ENCODE results near the gene TLCD1. TPM values are rescaled to one million over a fixed set of nuclear protein-coding genes. Genes with fewer than 3 reads are reported as not detected.

TLCD1 gene
- polyA plus RNA-seq, 6 donors from 2014 or later, result 0.93 to 1.2 TPM; not detected in 4

GRCh38 chr17:28707339-28707720, 18.7 kb downstream of the TLCD1 start:
- ATAC-seq (ENCODE audit: low read depth in 2 of 2) (no peak), DNase-seq (no peak)
- H3K36me3 Mint-ChIP-seq, result peaks cover 0 to 15% of the 10 kb centered on the region in 2 donors
- peaks cover 13 to 23% (median 17%) of the 10 kb centered on the region in 3 donors for H3K4me1 Mint-ChIP-seq
- no peaks in the 10 kb centered on the region for H3K27me3 Mint-ChIP-seq
- H3K4me3 Mint-ChIP-seq, result peak overlapping the region in 1 of 8 donors; percentile 1
- no peaks in the 10 kb centered on the region for H3K9me3 Mint-ChIP-seq
- H3K27ac Mint-ChIP-seq, result peak overlapping the region in 2 of 6 donors; percentile 66 to 88

- Mint-ChIP-seq H3K27me3 (no peaks in the 10 kb centered on the region), H3K9me3 (no peaks in the 10 kb centered on the region), H3K4me1 (peaks cover 9 to 17% (median 10%) of the 10 kb centered on the region in 3 donors), H3K4me3 (peak overlapping the region in 1 of 8 donors; percentile 1), H3K36me3 (peaks cover 0 to 18% of the 10 kb centered on the region in 2 donors), H3K27ac (peak overlapping the region in 1 of 6 donors; percentile 47)
- ATAC-seq (ENCODE audit: low read depth in 2 of 2) (no peak), DNase-seq (no peak)
Measured at GRCh38 chr17:28706471-28707338, 19.3 kb downstream of the TLCD1 start.

- DNase-seq (no peak), ATAC-seq (ENCODE audit: low read depth in 2 of 2) (no peak)
- Mint-ChIP-seq H3K4me1 (peaks cover 6 to 12% (median 9%) of the 10 kb centered on the region in 3 donors), H3K4me3 (no peak overlapping the region), H3K27me3 (no peaks in the 10 kb centered on the region), H3K36me3 (peaks cover 0 to 23% of the 10 kb centered on the region in 2 donors), H3K27ac (peak overlapping the region in 4 of 6 donors; percentile 3 to 90 (median 76)), H3K9me3 (no peaks in the 10 kb centered on the region)
Measured at GRCh38 chr17:28705728-28706334, 20.2 kb downstream of the TLCD1 start.

GRCh38 chr17:28705074-28705659, 20.9 kb downstream of the TLCD1 start:
- Mint-ChIP-seq H3K9me3 (no peaks in the 10 kb centered on the region), H3K4me3 (peak overlapping the region in 1 of 8 donors; percentile 52), H3K36me3 (peaks cover 0 to 25% of the 10 kb centered on the region in 2 donors), H3K4me1 (peaks cover 0 to 8% (median 3%) of the 10 kb centered on the region in 3 donors), H3K27ac (peak overlapping the region in 3 of 6 donors; percentile 73 to 90 (median 80)), H3K27me3 (no peaks in the 10 kb centered on the region)
- DNase-seq (no peak), ATAC-seq (ENCODE audit: low read depth in 2 of 2) (no peak)

- peaks cover 0 to 8% (median 0%) of the 10 kb centered on the region in 3 donors for H3K4me1 Mint-ChIP-seq
- H3K36me3 Mint-ChIP-seq, result peaks cover 0 to 25% of the 10 kb centered on the region in 2 donors
- H3K9me3 Mint-ChIP-seq, result no peaks in the 10 kb centered on the region
- no peaks in the 10 kb centered on the region for H3K27me3 Mint-ChIP-seq
- no peak overlapping the region for H3K4me3 Mint-ChIP-seq
- peak overlapping the region in 4 of 6 donors; percentile 13 to 86 (median 62) for H3K27ac Mint-ChIP-seq
- ATAC-seq (ENCODE audit: low read depth in 2 of 2) (no peak), DNase-seq (no peak)
Measured at GRCh38 chr17:28704219-28704858, 21.7 kb downstream of the TLCD1 start.

- peaks cover 0 to 26% of the 10 kb centered on the region in 2 donors for H3K36me3 Mint-ChIP-seq
- no peak overlapping the region for H3K4me3 Mint-ChIP-seq
- H3K9me3 Mint-ChIP-seq, result no peaks in the 10 kb centered on the region
- ATAC-seq (ENCODE audit: low read depth in 2 of 2) (no peak), DNase-seq (no peak)
- H3K27ac Mint-ChIP-seq, result peak overlapping the region in 5 of 6 donors; percentile 9 to 74 (median 70)
- H3K27me3 Mint-ChIP-seq, result no peaks in the 10 kb centered on the region
- H3K4me1 Mint-ChIP-seq, result peaks cover 0 to 8% (median 0%) of the 10 kb centered on the region in 3 donors
Measured at GRCh38 chr17:28703552-28704218, 22.3 kb downstream of the TLCD1 start.

GRCh38 chr17:28702752-28703150, 23.3 kb downstream of the TLCD1 start:
- Mint-ChIP-seq H3K27ac (peak overlapping the region in 2 of 6 donors; percentile 21 to 74), H3K4me3 (no peak overlapping the region), H3K4me1 (peaks cover 0 to 4% (median 0%) of the 10 kb centered on the region in 3 donors), H3K27me3 (no peaks in the 10 kb centered on the region), H3K9me3 (no peaks in the 10 kb centered on the region), H3K36me3 (peaks cover 0 to 32% of the 10 kb centered on the region in 2 donors)
- DNase-seq, result no peak
- ATAC-seq (ENCODE audit: low read depth in 2 of 2), result no peak

- peaks cover 0 to 32% of the 10 kb centered on the region in 2 donors for H3K36me3 Mint-ChIP-seq
- H3K27ac Mint-ChIP-seq, result peak overlapping the region in 3 of 6 donors; percentile 21 to 74 (median 60)
- H3K4me1 Mint-ChIP-seq, result peaks cover 0 to 4% (median 0%) of the 10 kb centered on the region in 3 donors
- DNase-seq, result no peak
- no peak overlapping the region for H3K4me3 Mint-ChIP-seq
- no peaks in the 10 kb centered on the region for H3K27me3 Mint-ChIP-seq
- no peaks in the 10 kb centered on the region for H3K9me3 Mint-ChIP-seq
- no peak for ATAC-seq (ENCODE audit: low read depth in 2 of 2)
Measured at GRCh38 chr17:28702026-28702751, 23.8 kb downstream of the TLCD1 start.

GRCh38 chr17:28700830-28701492, 25.1 kb downstream of the TLCD1 start:
- Mint-ChIP-seq H3K27ac (peak overlapping the region in 1 of 6 donors; percentile 47), H3K4me1 (peaks cover 0 to 4% (median 0%) of the 10 kb centered on the region in 3 donors), H3K4me3 (no peak overlapping the region), H3K36me3 (peaks cover 0 to 32% of the 10 kb centered on the region in 2 donors), H3K9me3 (no peaks in the 10 kb centered on the region), H3K27me3 (no peaks in the 10 kb centered on the region)
- ATAC-seq (ENCODE audit: low read depth in 2 of 2) (no peak), DNase-seq (no peak)

GRCh38 chr17:28700278-28700677, 25.8 kb downstream of the TLCD1 start:
- DNase-seq, result no peak
- peaks cover 0 to 4% (median 0%) of the 10 kb centered on the region in 3 donors for H3K4me1 Mint-ChIP-seq
- no peak overlapping the region for H3K4me3 Mint-ChIP-seq
- no peaks in the 10 kb centered on the region for H3K9me3 Mint-ChIP-seq
- H3K27me3 Mint-ChIP-seq, result no peaks in the 10 kb centered on the region
- no peak overlapping the region for H3K27ac Mint-ChIP-seq
- no peak for ATAC-seq (ENCODE audit: low read depth in 2 of 2)
- H3K36me3 Mint-ChIP-seq, result peaks cover 0 to 32% of the 10 kb centered on the region in 2 donors

GRCh38 chr17:28698253-28698941, 27.6 kb downstream of the TLCD1 start:
- no peaks in the 10 kb centered on the region for H3K9me3 Mint-ChIP-seq
- peak overlapping the region in 2 of 6 donors; percentile 74 to 79 for H3K27ac Mint-ChIP-seq
- H3K4me1 Mint-ChIP-seq, result peaks cover 0 to 4% (median 0%) of the 10 kb centered on the region in 3 donors
- peaks cover 0 to 34% of the 10 kb centered on the region in 2 donors for H3K36me3 Mint-ChIP-seq
- H3K4me3 Mint-ChIP-seq, result no peak overlapping the region
- no peak for ATAC-seq (ENCODE audit: low read depth in 2 of 2)
- no peaks in the 10 kb centered on the region for H3K27me3 Mint-ChIP-seq
- DNase-seq, result no peak
